DMS79 (cell line): ENCODE measurements around the gene SLC43A2.

Experiments used
- DNase-seq: peaks from one replicate; lab custom pipeline; 2025; lab: John Stamatoyannopoulos, UW

Gene SLC43A2

DNA sequence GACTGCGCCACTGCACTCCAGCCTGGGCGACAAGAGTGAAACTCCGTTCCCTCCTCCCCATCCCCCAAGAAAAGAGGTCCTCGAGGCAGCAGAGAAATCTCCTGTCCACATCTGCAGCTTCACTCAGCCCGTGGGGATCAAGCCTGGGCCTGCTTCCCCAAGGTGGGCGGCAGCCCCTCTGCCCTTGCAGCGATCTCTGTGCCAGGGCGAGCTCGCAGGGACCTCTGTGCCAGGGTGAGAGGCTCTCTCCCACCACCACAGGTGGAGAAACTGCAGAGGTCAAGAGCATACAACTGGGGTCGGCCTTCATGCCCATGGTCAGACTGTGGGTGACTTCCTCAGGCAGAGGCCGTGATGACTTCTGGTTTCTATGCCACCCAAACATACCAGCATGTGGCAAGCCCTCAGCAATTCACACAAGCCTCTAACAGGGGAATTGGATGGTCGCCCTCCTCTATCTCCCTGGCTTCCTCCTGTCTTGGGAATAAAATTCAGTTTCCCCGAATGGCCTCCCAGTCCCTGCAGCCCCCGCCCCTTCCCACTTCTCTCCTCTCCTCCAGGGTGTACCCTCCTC lies 5.5 kb downstream of the SLC43A2 start:
- DNase-seq: no peak

DNA sequence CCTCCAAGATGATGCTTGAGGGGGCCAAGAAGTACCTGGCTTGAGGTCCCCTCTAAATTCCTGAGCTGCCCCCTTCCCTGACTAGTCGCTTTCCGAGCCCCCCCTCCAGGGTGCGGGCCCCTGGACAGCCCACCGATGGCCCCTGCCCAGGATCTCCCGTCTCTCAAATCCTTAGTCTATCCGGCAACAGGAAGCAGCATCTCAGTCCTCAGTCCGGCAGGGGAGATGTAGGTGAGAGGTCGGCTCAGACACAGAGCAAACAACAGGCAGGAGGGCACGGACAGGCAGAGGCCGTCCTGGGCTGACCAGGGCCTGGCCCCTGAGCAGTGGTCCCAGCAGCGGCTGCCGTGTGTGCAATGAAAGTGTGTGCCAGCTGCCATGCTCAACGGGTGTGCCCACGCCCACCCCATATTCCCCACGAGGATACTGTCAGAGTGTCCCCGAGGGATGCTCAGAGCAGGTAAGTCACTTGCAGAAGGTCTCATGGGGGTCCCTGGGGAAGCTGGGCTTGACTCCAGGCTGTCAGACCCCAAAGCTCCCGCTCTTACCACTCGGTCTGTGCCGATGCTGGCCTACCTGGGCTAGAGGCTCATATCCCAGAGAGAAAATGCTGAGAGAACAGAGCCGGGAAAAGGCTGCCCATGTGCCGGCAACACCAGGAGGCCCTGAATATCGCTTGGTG lies 7.2 kb downstream of the SLC43A2 start:
- DNase-seq: no peak

DNA sequence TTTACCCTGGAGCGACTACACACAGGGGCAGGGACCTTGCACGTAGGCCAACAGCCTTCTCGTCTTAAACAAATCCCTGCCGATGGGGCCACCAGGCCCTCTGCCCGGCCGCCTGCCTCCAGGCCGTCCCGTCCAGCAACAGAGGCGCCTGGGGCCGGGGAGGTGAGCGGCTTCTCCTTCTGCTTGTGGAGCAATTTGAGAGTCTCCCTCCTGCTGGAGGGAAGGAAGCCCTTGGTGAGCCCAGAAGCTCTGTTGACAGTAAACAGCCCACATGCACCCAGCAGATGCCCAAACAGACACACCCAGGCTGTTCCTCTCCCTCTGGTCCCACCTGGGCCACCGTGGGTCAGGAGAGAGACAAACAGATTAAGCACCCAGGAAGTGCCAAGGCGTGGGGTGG lies 8.1 kb downstream of the SLC43A2 start:
- no peak for DNase-seq

DNA sequence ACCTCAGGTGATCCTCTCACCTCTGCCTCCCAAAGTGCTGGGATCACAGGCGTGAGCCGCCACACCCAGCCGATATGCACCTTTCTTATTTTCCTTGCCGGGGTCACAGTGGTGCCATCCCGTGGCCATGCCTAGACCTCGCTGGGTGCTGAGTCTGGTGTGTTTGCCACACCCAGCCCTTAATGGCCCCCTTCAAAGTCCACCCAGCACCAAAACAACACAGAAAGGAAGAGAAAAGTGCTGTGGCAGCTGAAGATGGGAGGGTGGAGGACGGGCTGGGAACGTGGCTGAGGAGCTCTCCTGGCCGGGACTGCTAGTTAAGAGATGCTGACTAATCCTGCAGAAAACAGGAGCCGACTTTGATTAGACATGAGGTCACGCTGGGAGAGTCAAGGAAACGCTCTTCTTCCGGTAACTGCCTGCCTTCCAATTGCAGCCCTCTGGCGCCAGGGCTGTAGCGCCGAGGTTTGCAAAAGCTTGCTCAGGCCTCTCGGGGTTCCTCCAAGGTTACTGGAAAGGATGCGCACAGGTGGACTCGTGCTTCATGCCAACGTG lies 10.9 kb downstream of the SLC43A2 start:
- DNase-seq: no peak

DNA sequence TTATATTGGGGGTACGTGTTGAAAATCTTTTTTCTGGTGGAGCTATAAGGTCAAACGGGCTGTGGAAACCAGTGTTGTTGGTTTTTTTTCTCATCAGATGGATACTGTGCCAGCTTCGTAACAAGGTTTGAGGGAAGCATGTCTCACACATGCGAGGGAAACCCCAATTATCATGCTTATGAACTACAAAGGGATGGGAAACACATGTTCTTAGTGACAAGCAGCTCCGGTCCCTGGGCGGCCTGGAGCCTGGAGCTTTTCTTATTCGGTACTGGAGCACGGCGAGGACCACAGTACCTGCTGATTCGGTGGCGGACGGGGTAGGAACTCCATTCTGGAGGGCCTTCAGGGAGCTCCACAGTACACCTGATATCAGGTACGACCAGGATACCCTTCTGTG lies 12.5 kb downstream of the SLC43A2 start:
- DNase-seq: no peak

DNA sequence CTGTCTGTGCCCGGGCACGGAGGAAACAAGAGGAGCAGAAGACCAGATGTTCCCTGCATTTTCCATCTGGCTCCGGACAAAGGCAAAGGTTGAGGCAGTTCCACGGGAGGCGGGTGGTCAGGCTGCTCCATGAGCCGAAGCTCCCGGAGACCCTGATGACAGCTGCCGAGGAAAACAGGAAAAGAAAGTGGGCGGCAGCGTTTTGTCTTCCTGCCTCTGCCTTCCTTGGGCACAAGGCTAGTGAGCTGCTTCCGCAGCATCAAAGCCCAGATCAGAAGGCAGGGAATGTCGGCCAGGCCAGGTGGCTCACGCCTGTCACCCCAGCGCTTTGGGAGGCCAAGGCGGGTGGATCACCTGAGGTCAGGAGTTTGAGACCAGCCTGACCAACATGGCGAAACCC lies 16.2 kb downstream of the SLC43A2 start:
- DNase-seq: no peak

DNA sequence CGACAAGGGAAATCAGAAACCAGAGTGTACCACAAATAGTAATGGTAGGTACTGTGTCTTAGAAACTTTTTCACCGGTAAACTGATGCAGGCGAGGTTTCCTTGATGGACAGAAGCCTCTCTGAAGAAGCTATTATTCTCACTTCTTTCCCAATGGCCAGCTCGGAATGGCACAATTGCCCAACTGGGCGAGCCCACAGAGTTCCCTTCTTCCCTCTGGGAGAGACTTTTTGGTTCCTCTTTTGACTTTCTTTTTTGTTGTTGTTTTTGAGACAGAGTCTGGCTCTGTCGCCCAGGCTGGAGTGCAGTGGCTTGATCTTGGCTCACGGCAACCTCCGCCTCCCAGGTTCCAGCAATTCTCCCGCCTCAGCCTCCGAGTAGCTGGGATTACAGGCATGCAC lies 16.9 kb downstream of the SLC43A2 start:
- DNase-seq: no peak

DNA sequence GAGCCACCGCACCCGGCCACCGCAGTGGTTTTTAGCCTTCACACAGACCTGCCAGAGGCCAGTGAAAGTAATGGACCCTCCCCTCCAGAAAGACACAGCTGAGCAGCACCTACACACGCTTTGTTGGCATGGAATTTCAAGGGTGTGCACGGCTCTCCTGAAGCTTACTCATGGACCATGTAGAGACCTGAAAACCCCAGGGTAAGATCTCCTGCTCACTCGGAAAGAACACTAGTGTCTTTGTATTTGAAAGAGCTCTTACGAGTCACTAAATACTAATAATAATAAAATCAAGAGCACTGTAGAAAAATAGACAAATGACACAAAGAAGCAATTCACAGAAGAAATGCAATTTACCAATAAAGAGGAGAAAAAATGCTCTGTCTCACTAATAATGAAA lies 20.0 kb downstream of the SLC43A2 start:
- no peak for DNase-seq

DNA sequence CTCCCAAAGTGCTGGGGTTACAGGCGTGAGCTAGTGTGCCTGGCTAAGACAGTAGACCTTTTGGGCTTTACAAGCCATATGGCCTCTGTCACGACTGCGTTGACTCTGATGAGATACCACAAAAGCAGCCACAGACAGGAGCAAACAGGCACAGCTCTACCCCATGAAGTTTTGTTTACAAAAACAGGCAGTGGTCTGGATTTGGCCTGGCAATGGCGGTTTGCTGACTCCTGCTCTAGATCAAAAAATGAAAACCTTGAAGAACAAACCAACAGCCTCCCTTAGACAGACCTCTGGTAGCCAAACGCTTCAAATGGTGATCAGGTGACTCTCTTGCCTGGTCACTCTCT lies 20.7 kb downstream of the SLC43A2 start:
- no peak for DNase-seq

DNA sequence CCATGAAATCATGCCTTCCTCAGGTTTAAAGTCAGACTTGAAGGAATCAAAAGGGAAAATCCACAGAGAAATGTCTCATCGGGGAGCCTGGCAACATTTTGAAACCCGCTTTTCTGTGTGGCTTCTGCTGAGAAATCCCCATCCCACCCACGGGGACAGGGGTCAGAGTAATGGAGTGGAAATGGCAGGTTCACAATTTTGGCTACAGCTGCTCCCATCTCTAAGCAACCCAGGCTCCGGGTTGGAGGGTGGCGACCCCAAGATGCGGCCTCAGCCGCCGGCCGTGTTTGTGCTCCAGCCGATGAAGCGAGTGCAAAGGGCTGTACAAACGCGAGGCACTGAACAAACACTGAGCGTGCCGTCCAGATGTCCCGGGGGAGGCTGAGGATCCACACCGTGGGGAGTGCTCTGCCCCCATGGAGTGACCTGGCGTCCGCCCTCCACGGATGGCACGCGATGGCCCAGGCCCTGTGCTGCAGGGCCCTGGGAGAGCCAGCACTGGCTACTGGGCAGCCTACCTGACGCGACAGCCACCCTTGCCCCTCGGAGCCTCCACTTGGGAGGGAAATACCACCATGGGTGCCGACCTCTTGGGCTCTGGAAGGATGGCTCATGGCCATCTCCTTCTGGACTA lies 22.2 kb downstream of the SLC43A2 start:
- DNase-seq: no peak

DNA sequence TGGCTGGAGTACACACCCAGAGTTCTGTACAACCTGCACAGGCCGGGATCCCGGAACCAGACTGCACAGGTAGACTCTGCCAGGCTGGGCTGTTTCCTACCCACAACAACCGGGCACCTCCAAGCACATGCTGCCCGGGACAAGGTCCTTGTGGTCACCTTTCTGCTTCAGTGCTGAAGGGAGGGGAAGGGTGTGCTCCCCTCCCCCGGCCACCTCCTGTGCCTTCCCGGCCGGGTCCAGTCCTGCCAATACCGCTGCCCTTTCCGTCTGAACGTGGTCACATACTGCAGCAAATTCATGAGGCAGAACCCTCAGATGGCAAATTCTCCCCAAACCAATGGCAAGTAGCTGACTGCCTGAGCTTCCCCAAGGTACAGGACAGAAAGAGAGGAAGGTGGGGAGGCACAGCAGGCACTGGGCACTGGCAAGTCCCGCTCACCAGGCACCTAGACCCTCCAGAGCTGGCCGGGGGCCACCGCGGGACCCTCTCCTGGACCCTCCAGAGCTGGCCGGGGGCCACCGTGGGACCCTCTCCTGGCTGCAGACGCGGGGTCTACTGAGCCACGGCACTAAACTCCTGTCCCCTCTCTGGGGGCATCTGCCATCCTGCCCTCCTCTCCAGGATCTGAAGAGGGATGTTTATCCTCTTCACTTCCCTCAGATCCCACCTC lies 22.8 kb downstream of the SLC43A2 start:
- no peak for DNase-seq

DNA sequence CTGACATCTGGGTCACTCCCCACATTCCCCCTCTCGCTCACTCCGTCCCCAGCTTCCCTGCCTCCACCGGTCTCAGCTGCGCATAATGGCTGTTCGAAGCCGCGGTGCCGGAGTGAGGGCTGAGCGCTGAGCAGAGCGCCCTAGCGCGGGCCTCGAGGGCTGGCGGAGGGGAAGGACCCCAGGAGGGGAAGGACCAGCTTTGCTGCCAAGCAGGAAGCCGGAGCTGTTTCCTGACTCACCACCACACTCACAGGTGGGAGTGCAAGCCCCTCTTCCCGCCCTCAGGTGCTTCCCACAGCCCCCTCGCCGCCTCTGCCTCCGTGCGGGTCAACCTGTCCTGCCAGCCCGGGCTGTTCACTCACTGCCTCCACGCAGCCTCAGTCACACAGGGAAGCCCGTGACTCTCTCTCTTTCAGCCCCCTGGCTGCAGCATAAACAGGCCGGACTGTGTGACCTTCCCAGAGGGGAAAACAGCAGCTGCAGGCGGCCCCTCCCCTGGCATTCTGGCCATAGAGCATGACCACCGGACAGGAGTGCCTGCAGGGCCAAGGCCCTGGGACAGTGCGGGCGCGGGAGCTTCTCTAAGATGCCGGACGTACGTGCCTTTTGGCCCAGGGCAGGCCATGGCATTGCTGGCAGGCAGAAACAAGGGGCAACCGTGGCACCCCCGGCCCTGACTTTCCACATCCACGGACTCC lies 23.7 kb downstream of the SLC43A2 start:
- DNase-seq: no peak

DNA sequence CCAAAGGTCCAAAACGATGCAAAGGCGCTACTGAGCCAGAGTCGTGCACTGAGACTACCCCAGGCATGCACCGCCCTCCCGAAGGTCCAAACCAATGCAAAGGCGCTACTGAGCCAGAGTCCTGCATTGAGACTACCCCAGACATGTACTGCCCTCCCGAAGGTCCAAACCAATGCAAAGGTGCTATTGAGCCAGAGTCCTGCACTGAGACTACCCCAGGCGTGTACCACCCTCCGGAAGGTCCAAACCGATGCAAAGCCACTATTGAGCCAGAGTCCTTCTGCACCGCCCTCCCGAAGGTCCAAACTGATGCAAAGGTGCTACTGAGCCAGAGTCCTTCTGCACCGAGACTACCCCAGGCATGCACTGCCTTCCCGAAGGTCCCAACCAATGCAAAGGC lies 27.1 kb downstream of the SLC43A2 start:
- DNase-seq: no peak

DNA sequence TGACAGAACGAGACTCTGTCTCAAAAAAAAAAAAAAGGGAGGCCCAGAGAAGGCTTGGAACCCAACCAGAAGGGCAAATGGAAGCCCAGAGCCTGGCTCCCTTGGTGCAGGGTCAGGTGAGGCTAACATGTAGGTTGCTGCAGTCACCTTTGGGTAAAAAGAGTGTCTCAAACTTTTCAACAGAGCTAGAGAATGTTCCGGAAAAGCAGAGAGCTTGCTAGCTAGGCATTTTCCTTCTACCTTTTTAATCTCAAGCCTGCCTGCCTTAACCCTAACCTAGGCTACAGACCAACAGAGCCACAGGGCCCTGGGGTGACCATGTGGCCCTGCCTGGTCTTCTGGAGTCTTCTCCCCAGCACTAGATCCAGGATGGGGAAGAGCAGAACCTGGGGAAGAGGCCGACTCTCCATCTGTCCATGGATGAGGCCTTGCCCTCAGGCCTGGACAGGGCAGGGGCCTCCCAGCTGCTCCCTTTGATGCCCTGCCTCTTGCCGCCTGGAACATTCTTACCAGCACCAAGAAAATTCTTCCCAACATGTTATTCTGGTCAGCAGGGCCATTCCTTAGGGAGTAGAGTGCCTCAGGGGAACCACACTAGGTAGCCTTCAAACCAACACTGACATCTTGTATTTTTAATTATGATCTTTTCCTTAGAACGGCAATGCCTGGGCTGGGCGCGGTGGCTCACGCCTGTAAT lies 30.1 kb downstream of the SLC43A2 start:
- DNase-seq: no peak

DNA sequence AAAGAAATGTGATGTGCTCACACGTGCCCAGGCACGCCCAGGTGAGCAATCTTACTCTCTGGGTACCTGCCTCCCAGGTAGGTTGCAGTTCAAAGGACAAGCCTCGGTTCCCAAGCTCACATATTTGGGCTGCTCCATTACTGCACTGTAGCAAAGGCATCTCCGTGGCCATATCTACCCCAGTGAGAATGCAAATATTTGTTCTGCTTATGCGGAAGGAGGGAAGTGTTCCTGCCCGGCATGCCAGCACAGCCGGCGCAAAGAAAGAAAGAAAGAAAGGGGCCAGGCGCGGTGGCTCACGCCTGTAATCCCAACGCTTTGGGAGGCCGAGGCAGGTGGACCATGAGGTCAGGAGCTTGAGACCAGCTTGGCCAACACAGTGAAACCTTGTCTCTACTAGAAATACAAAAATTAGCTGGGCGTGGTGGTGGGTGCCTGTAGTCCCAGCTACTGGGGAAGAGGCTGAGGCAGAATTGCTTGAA lies 30.7 kb downstream of the SLC43A2 start:
- DNase-seq: no peak

DNA sequence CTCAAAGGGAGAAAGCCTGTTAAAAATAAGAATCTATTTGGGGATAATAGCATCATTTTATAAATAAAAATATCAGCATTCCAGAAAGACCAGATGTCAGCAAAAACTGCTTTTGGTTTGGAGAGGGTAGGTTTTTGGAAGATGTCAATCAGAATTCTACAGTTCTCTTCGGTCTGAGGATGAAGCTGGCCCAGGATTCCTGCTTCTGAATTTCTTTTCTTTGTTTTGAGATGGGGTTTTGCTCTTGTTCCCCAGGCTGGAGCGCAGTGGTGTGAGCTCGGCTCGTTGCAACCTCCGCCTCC lies 35.1 kb downstream of the SLC43A2 start:
- no peak for DNase-seq

DNA sequence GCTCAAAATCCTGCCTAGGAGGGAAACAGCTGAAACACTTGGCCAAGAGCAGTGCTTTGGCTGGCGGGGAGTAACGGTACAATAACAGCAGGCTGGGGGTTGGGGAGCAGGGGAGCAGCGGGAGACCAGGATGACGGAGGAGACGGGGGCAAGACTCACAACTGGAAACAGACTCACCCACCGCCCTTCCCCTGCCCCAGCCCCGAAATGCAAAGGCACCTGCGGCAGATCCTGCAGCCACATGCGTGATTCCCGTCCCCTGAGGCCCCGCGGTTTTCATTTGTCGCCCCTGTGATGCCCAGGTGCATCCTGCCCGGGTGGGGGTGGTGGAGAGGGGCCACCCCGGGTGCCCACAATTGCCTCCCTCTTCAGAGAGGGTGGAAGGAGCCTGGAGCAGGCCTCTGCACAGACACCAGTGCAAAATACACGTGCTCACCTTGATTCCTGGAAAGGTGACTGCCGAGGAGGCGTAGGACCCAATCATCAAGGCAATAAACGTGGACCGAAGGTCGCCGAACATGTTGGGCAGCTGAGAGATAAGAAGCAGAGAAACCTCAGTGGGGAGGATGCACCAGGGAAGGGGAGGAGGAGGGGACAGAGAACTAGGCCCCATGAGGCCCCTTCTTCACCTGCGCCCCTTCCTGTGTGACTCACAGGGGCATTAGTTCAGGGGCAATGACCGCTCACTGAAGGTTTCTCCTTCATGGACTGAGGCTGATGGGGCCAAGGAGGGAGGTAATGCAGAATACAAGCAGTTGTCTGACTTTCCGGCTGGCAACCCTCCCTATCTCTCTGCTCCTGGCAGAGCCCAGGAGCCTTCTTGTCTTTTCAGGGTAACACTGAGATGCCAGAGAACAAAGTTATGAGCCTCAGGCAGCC lies 35.6 kb downstream of the SLC43A2 start:
- no peak for DNase-seq

DNA sequence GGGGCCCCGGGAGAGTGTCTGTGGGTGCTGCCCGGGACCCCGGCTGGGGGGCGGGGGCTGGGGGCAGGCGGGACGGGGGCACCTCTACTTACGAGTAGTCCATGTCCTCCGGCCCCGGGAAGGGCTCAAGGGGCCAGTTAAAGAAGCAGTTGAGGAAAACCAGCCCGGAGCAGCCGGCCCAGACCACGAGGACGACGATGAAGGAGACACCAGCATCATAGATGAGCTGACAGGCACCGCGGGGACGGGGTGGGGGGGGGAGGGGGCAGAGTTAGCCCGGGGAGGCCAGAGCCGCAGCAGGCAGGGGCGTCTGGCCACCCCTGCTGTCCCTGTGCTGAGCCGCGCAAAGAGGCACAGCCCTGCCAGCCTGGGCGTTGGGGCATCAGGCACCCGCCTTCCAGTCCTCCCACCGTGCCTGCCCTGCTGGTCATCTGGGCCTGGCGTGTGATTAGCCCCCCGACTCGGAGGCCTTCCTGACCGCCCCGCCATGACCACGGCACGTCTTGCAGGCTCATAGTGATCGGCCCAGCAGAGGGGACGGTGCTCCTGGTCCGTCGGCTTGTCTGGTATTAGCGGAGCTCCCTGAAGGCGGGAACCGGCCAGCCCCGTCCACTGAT lies 37.1 kb downstream of the SLC43A2 start:
- DNase-seq: no peak

DNA sequence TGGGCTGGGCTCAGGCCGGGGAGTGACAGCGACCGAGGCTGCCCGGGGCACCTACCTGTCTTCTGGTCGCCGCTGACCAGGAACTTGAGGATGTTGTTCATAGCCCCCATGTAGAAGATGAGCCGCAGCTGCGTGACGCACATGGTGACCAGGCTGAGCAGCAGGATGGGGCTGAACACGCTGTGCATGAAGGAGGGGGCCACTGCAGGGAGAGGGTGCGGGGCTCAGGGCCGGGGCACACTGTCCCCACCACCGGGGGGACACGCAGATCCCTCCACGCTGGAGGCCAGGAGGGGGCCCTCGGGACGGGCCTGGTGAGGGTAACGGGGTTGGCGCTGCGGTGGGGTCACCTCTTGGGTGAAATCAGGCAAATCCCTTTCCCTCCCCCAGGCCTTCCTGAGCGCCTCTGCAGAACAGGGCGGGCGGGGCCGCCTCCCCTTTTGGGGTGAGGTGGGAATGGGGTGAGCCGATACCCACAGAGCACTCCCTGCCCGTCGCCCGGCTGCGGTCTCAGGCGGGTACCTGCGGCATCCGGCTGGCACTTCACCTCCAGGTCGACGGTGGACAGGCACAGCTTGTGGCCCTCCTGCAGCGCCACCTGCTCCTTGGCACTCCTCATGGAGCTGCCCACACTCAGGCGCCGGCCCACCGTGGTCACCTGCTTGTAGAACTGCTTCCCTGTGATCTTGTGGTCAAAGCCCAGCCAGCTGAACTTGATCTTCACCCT lies 37.7 kb downstream of the SLC43A2 start:
- DNase-seq: no peak
